A549 (cell line): ENCODE measurements around the gene ABCF2. TPM values are rescaled to one million over a fixed set of nuclear protein-coding genes. Genes with fewer than 3 reads are reported as not detected.

Experiments
- ATAC-seq, 2 experiments: fragments of 200-7000 bp in 1 of 2; fragments of >200 bp in 1 of 2; cut with Nextera tagmentation in 1 of 2; cut with Tn5 transposase in 1 of 2; 3 replicates each; pipeline versions ENCODE4 v1.8.0 to v1.9.1; 2018 to 2020; ENCODE audit warnings: mild to moderate bottlenecking in 1 of 2, moderate library complexity in 1 of 2
- CTCF ChIA-PET: fragments of 300-600 bp; sonication (Branson Sonifier 250); formaldehyde crosslinking; extraction: SDS; loops from one replicate; lab custom pipeline; 2021; ENCODE audit warnings: antibody characterized with exemption, inconsistent platforms; lab: Yijun Ruan, JAX
- POLR2A ChIA-PET: fragments of 350-600 bp; formaldehyde crosslinking; extraction: SDS; loops from one replicate; lab custom pipeline; 2021; ENCODE audit warnings: antibody characterized with exemption, inconsistent platforms; lab: Yijun Ruan, JAX
- DNase-seq, 2 experiments: peaks; one replicate each; pipeline versions ENCODE4 v3.0.0 to v3.0.0-alpha.2; 2011 to 2016; ENCODE audit warnings: low read depth in 1 of 2, low spot score in 1 of 2
- FAIRE-seq: peaks from 2 replicates; lab custom pipeline; 2011; peaks lifted over from hg19 to GRCh38; lab: Jason Lieb, UNC
- H3K27ac ChIP-seq, 2 experiments: fragments of >200 bp; sonication (Bioruptor Twin); formaldehyde crosslinking; 3 replicates each; pipeline ENCODE4 v1.5.1; 2016 to 2017
- H3K4me1 ChIP-seq: fragments of >200 bp; sonication (Bioruptor Twin); formaldehyde crosslinking; 3 replicates; pipeline ENCODE4 v1.6.1; 2016
- H3K4me2 ChIP-seq: fragments of >200 bp; sonication (Bioruptor Twin); formaldehyde crosslinking; 3 replicates; pipeline ENCODE4 v1.6.1; 2016
- H3K4me3 ChIP-seq: fragments of >200 bp; sonication (Bioruptor Twin); formaldehyde crosslinking; 3 replicates; pipeline ENCODE4 v1.5.1; 2016
- H3K9me3 ChIP-seq: fragments of >200 bp; sonication (Bioruptor Twin); formaldehyde crosslinking; 3 replicates; pipeline ENCODE4 v1.6.1; 2016
- BHLHE40 ChIP-seq: IDR thresholded peaks from 2 replicates; pipeline ENCODE4 v1.6.1; 2012; ENCODE audit warnings: low read depth, low read length, inconsistent platforms
- CBX2 ChIP-seq: fragments of 200-600 bp; sonication (generic); IDR thresholded peaks from 2 replicates; pipeline ENCODE4 v1.6.1; 2016; ENCODE audit warnings: low read depth, mild to moderate bottlenecking, borderline replicate concordance
- CBX8 ChIP-seq: fragments of 200-600 bp; sonication (generic); IDR thresholded peaks from 2 replicates; pipeline ENCODE4 v1.6.1; 2016
- CHD2 ChIP-seq: fragments of 150-350 bp; IDR thresholded peaks from 2 replicates; pipeline ENCODE4 v1.6.1; 2014; ENCODE audit warnings: low read length; ENCODE audit not compliant: partially characterized antibody
- EHF ChIP-seq: fragments of 250-450 bp; sonication (Bioruptor Pico); IDR thresholded peaks from 2 replicates; pipeline ENCODE4 v1.5.0; 2020; ENCODE audit warnings: mild to moderate bottlenecking
- ESRRA ChIP-seq: fragments of 150-350 bp; IDR thresholded peaks from 2 replicates; pipeline ENCODE4 v1.6.1; 2014; ENCODE audit warnings: mild to moderate bottlenecking, low read length, borderline replicate concordance
- FOSL2 ChIP-seq, 2 experiments: fragments of 450-650 bp in 1 of 2; fragments of >200 bp in 1 of 2; sonication (Bioruptor Twin) in 1 of 2; formaldehyde crosslinking; IDR thresholded peaks; 2 replicates each; pipeline versions ENCODE4 v1.5.0 to v1.6.1; 2016 to 2020; ENCODE audit warnings: mild to moderate bottlenecking in 1 of 2, moderate library complexity in 1 of 2
- FOXS1 ChIP-seq: fragments of 250-450 bp; sonication (Bioruptor Pico); IDR thresholded peaks from 2 replicates; pipeline ENCODE4 v1.5.0; 2020; ENCODE audit warnings: mild to moderate bottlenecking, moderate library complexity
- HEYL ChIP-seq: fragments of 250-450 bp; sonication (Bioruptor Pico); IDR thresholded peaks from 2 replicates; pipeline ENCODE4 v1.8.0; 2021; ENCODE audit warnings: mild to moderate bottlenecking, moderate library complexity
- HOXA7 ChIP-seq: fragments of 250-450 bp; sonication (Bioruptor Pico); IDR thresholded peaks from 2 replicates; pipeline ENCODE4 v1.5.0; 2020; ENCODE audit warnings: mild to moderate bottlenecking, moderate library complexity
- HOXB13 ChIP-seq: fragments of 250-450 bp; sonication (Bioruptor Pico); IDR thresholded peaks from 2 replicates; pipeline ENCODE4 v1.5.0; 2020; ENCODE audit warnings: low read depth, mild to moderate bottlenecking, moderate library complexity
- JUN ChIP-seq, 2 experiments: fragments of >200 bp; sonication (Bioruptor Twin); formaldehyde crosslinking; IDR thresholded peaks; 2 replicates in 1 of 2; 3 replicates in 1 of 2; pipeline ENCODE4 v1.6.1; 2016 to 2017
- MAFK ChIP-seq: fragments of 450-650 bp; IDR thresholded peaks from 2 replicates; pipeline ENCODE4 v1.6.1; 2014; ENCODE audit not compliant: partially characterized antibody
- MYC ChIP-seq: IDR thresholded peaks from 2 replicates; pipeline ENCODE4 v1.6.1; 2012; ENCODE audit warnings: mild to moderate bottlenecking, inconsistent platforms, low read length, improper control_type of control experiment, borderline replicate concordance
- NFE2L2 ChIP-seq: fragments of 150-350 bp; conservative IDR thresholded peaks from 2 replicates; pipeline ENCODE4 v1.6.1; 2014; ENCODE audit warnings: low read length
- NPAS2 ChIP-seq: fragments of 250-450 bp; sonication (Bioruptor Pico); IDR thresholded peaks from 2 replicates; pipeline ENCODE4 v1.8.0; 2022; ENCODE audit warnings: mild to moderate bottlenecking, moderate library complexity, borderline replicate concordance
- NR3C1 ChIP-seq: fragments of >200 bp; sonication (Bioruptor Twin); formaldehyde crosslinking; IDR thresholded peaks from 3 replicates; pipeline ENCODE4 v1.6.1; 2017
- PHF8 ChIP-seq: fragments of 200-600 bp; sonication (generic); IDR thresholded peaks from 2 replicates; pipeline ENCODE4 v1.6.1; 2016; ENCODE audit warnings: low read depth, mild to moderate bottlenecking, antibody characterized with exemption, moderate library complexity, borderline replicate concordance
- RAD21 ChIP-seq, 2 experiments: fragments of >200 bp in 1 of 2; sonication (Bioruptor Twin) in 1 of 2; formaldehyde crosslinking in 1 of 2; IDR thresholded peaks in 1 of 2; conservative IDR thresholded peaks in 1 of 2; 2 replicates in 1 of 2; 3 replicates in 1 of 2; pipeline ENCODE4 v1.6.1; 2012 to 2018; ENCODE audit warnings: inconsistent platforms in 1 of 2
- RCOR1 ChIP-seq: fragments of 150-350 bp; IDR thresholded peaks from 2 replicates; pipeline ENCODE4 v1.6.1; 2014; ENCODE audit warnings: antibody characterized with exemption, low read length, low read depth
- RFX5 ChIP-seq: fragments of 450-650 bp; IDR thresholded peaks from 2 replicates; pipeline ENCODE4 v1.7.1; 2014; ENCODE audit warnings: antibody characterized with exemption, mild to moderate bottlenecking, moderate library complexity
- SMC3 ChIP-seq: fragments of >200 bp; sonication (Bioruptor Twin); formaldehyde crosslinking; IDR thresholded peaks from 3 replicates; pipeline ENCODE4 v1.6.1; 2018; ENCODE audit warnings: inconsistent platforms
- SREBF2 ChIP-seq: fragments of 450-650 bp; IDR thresholded peaks from 2 replicates; pipeline ENCODE4 v1.6.1; 2014; ENCODE audit warnings: mild to moderate bottlenecking, moderate library complexity
- TFCP2L1 ChIP-seq: fragments of 250-450 bp; sonication (Bioruptor Pico); IDR thresholded peaks from 2 replicates; pipeline ENCODE4 v1.5.0; 2021; ENCODE audit warnings: mild to moderate bottlenecking
- ZC3H11A ChIP-seq: fragments of 450-650 bp; IDR thresholded peaks from 2 replicates; pipeline ENCODE4 v1.6.1; 2014; ENCODE audit warnings: antibody characterized with exemption, mild to moderate bottlenecking
- WGBS: methylation state at CpG from one replicate; pipeline ENCODE4 v1.1.6; 2017; ENCODE audit errors: missing lambda C conversion rate; 5-methylcytosine and 5-hydroxymethylcytosine counted together
- polyA plus RNA-seq, 4 experiments: library from polyadenylated mRNA; depleted of rRNA in 3 of 4; stranded (reverse); fragments of >200 nt; fragmentation: RNase III in 1 of 4; extraction: RNeasy Plus Mini Kit Qiagen cat#74134 plus additional on column Dnase treatment in 1 of 4; gene quantifications; 2 replicates in 3 of 4; 3 replicates in 1 of 4; pipeline ENCODE4 v1.2.3, GENCODE V29; 2011 to 2017
- TF ChIP-seq, protein P1 (sequence below): fragments of >200 bp; sonication (Bioruptor Twin); formaldehyde crosslinking; IDR thresholded peaks from 2 replicates; pipeline ENCODE4 v1.6.1; 2016
- TF ChIP-seq, protein P2 (sequence below): fragments of 250-450 bp; sonication (Bioruptor Pico); IDR thresholded peaks from 2 replicates; pipeline ENCODE4 v1.5.0; 2020; ENCODE audit warnings: low read depth, mild to moderate bottlenecking, moderate library complexity
- TF ChIP-seq, protein P3 (sequence below): fragments of 150-350 bp; IDR thresholded peaks from 2 replicates; pipeline ENCODE4 v1.6.1; 2014; ENCODE audit warnings: low read depth, mild to moderate bottlenecking, low read length

ABCF2 gene
- polyA plus RNA-seq, 2 of the 4 experiments (the other 2 are of a cell fraction), result 47.8 to 70.9 TPM

DNA sequence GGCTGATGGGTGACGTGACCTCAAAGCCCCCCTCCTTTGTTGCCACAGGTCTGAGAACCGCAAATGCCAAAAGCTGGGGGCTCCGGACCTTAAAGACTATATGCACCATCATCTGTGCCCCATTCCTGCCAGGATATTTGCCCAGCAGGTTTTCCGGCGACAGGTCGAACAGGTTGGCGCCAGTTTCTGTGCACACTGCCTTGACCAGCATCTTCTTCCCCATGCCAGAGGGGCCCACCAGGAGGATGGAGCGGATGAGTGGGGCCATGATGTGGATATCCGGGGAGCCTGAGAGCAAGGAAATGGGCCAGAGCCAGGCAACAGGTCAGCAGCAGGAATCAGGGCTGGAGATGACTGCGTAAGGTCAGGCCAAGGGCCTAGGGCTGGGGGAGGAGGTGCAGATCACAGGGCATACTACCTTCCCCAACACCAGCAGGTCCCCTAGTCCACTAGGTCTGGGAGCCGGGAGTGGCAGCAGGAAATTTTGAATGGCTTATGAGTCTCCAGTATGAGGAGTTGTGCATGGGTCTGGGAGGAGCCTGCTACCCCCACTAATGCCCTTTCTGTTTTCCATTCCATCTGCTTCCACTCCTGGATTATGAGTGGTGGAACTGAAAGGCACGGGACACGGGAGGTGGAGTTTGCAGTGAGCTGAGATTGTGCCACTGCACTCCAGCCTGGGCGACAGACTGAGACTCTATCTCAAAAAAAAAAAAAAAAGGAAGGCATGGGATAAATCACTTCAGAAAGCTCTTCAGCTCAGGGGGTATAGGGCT, 33.6 kb downstream of the ABCF2 start:
- POLR2A ChIA-PET, result no interaction called here

DNA sequence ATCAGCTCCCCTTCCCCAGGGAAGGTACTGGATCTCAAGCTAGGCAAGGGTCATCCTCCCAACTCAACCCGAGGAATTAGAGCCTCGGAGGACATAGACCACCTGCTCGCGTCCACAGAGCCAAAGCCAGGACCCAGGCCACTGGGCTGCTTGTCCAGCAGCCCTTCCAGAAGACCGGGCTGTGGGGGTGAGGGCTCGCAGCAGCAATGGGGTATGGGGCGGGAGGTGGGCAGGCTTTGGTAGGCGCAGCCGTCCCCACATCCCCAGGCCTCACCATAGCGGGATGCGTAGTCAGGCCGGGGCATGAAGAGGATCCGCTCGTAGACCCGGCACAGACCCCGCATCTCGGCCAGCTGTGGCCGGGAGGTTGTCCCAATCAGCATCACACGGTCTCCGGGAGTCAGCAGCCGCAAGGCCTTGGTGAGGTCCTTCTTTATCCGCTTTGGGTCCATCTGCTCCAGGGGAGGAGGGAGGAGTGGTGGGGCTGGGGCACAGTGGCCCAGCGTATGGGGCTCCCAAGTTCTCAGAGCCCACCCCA, 34.9 kb downstream of the ABCF2 start:
- Histone ChIP-seq H3K27ac (no peak overlapping the region), H3K9me3 (no peaks in the 10 kb centered on the region), H3K4me3 (no peak overlapping the region), H3K4me2 (no peak overlapping the region), H3K4me1 (no peaks in the 10 kb centered on the region)
- FAIRE-seq (no peak), ATAC-seq (no peak), DNase-seq (no peak)
- ChIA-PET CTCF (interaction anchor here (1.1 to 2.0 kb wide), 4 partner anchors 15 to 24 kb away, joined by 3 to 5 read pairs (median 4); partner anchors contain the start of gene GBX1), POLR2A (no interaction called here)
- WGBS, result 87% methylated on average over 20 of the region's 23 CpGs
- no peak for TF ChIP-seq NR3C1

More for the DNA sequence above, 33.6 kb downstream of the ABCF2 start:
- CTCF ChIA-PET, result interaction anchor here (1.4 kb wide), 1 partner anchor 69 kb away, joined by 4 read pairs; no protein-coding TSS in a partner anchor
- DNase-seq (no peak), FAIRE-seq (no peak), ATAC-seq (no peak)
- TF ChIP-seq MYC (no peak), BHLHE40 (no peak), CBX2 (no peak)
- TF ChIP-seq, protein P1, sequence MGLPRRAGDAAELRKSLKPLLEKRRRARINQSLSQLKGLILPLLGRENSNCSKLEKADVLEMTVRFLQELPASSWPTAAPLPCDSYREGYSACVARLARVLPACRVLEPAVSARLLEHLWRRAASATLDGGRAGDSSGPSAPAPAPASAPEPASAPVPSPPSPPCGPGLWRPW, result no peak
- Histone ChIP-seq H3K27ac (no peak overlapping the region), H3K4me2 (no peak overlapping the region), H3K4me1 (no peaks in the 10 kb centered on the region), H3K4me3 (no peak overlapping the region), H3K9me3 (no peaks in the 10 kb centered on the region)
- WGBS, result 70% methylated on average over 13 of the region's 14 CpGs

- FAIRE-seq, result no peak
- WGBS, result 44% methylated on average over 8 of the region's 12 CpGs
- CTCF ChIA-PET, result interaction anchor here (1.1 to 2.0 kb wide), 4 partner anchors 14 to 24 kb away, joined by 3 to 5 read pairs (median 4); partner anchors contain the start of gene GBX1
Observed at GRCh38 chr7:151191544-151191943, 35.5 kb downstream of the ABCF2 start.

GRCh38 chr7:151189038-151189437, 38.0 kb downstream of the ABCF2 start:
- DNase-seq (no peak), ATAC-seq (no peak), FAIRE-seq (no peak)
- WGBS, result 40% methylated on average over 4 of the region's 4 CpGs
- no peak overlapping the region for H3K4me3 ChIP-seq
- POLR2A ChIA-PET, result no interaction called here
- CTCF ChIA-PET, result no interaction called here
- H3K4me2 ChIP-seq, result no peak overlapping the region
- H3K27ac ChIP-seq, result no peak overlapping the region
- H3K9me3 ChIP-seq, result no peaks in the 10 kb centered on the region
- no peaks in the 10 kb centered on the region for H3K4me1 ChIP-seq
- TF ChIP-seq RCOR1 (no peak), CBX8 (no peak), MAFK (no peak), RAD21 (conservative IDR thresholded peaks at IDR 0.05 in 1 of 2, IDR thresholded peaks at IDR 0.05 in 1 of 2) (no peak), SMC3 (no peak), CHD2 (no peak), NR3C1 (no peak), EHF (no peak), FOSL2 (IDR thresholded peaks at IDR 0.05) (no peak), FOSL2 (CRISPR knock-in tag; IDR thresholded peaks at IDR 0.05) (no peak), RFX5 (no peak), FOXS1 (no peak), HOXB13 (CRISPR knock-in tag) (no peak), HEYL (CRISPR knock-in tag) (no peak)
- TF ChIP-seq, protein P2, sequence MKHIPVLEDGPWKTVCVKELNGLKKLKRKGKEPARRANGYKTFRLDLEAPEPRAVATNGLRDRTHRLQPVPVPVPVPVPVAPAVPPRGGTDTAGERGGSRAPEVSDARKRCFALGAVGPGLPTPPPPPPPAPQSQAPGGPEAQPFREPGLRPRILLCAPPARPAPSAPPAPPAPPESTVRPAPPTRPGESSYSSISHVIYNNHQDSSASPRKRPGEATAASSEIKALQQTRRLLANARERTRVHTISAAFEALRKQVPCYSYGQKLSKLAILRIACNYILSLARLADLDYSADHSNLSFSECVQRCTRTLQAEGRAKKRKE (CRISPR knock-in tag), result no peak

More at GRCh38 chr7:151191544-151191943, 35.5 kb downstream of the ABCF2 start:
- no peaks in the 10 kb centered on the region for H3K9me3 ChIP-seq
- no peak overlapping the region for H3K4me2 ChIP-seq
- DNase-seq (no peak), ATAC-seq (peak in 1 of 2 experiments; percentile 64; a peak in 3 of 6 replicates)
- TF ChIP-seq PHF8, result no peak
- no peak for TF ChIP-seq HEYL (CRISPR knock-in tag)
- TF ChIP-seq HOXB13 (CRISPR knock-in tag), result no peak
- TF ChIP-seq TFCP2L1, result no peak
- no peak for TF ChIP-seq ZC3H11A
- TF ChIP-seq FOXS1, result no peak
- no peak for TF ChIP-seq JUN (IDR thresholded peaks at IDR 0.05)
- TF ChIP-seq NFE2L2, result no peak
- no peak for TF ChIP-seq HOXA7 (CRISPR knock-in tag)
- no peak for TF ChIP-seq CBX2
- TF ChIP-seq, protein P2 (CRISPR knock-in tag), result no peak
- TF ChIP-seq NPAS2, result no peak
- TF ChIP-seq ESRRA, result no peak
- TF ChIP-seq, protein P3, sequence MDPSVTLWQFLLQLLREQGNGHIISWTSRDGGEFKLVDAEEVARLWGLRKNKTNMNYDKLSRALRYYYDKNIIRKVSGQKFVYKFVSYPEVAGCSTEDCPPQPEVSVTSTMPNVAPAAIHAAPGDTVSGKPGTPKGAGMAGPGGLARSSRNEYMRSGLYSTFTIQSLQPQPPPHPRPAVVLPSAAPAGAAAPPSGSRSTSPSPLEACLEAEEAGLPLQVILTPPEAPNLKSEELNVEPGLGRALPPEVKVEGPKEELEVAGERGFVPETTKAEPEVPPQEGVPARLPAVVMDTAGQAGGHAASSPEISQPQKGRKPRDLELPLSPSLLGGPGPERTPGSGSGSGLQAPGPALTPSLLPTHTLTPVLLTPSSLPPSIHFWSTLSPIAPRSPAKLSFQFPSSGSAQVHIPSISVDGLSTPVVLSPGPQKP, result no peak
- no peak for TF ChIP-seq SREBF2
- H3K4me1 ChIP-seq, result no peaks in the 10 kb centered on the region
- POLR2A ChIA-PET, result no interaction called here
- H3K4me3 ChIP-seq, result no peak overlapping the region
- H3K27ac ChIP-seq, result no peak overlapping the region
